H1 (cell line): ENCODE data around the gene TMEM131L. TPM values are rescaled to one million over a fixed set of nuclear protein-coding genes. Genes with fewer than 3 reads are reported as not detected.

Experiments used
- CTCF ChIA-PET: fragments of 300-600 bp; sonication (Branson Sonifier 250); formaldehyde crosslinking; loops from one replicate; lab custom pipeline; 2021; ENCODE audit not compliant: partially characterized antibody; lab: Charles Lee
- POLR2A ChIA-PET: fragments of 300-600 bp; sonication (Branson Sonifier 250); formaldehyde crosslinking; loops from one replicate; lab custom pipeline; 2021; ENCODE audit warnings: inconsistent platforms; ENCODE audit not compliant: partially characterized antibody; lab: Charles Lee
- DNase-seq, 2 experiments: peaks; one replicate each; pipeline versions ENCODE4 v3.0.0 to v3.0.0-alpha.2; 2010 to 2022; ENCODE audit warnings: low spot score in 2 of 2, low read depth in 1 of 2, mixed read lengths in 1 of 2
- FAIRE-seq: peaks from 2 replicates; lab custom pipeline; 2011; peaks lifted over from hg19 to GRCh38; lab: Jason Lieb, UNC
- H2AFZ ChIP-seq: 2 replicates; pipeline ENCODE4 v1.8.1; 2012; ENCODE audit warnings: low read length, inconsistent platforms
- H2AK5ac ChIP-seq: 2 replicates; pipeline ENCODE4 v1.6.1; 2013; ENCODE audit warnings: low read depth, low read length
- H2BK120ac ChIP-seq: replicated peaks from 2 replicates; pipeline ENCODE3; 2013; ENCODE audit warnings: low read depth, low read length, inconsistent platforms
- H2BK12ac ChIP-seq: 2 replicates; pipeline ENCODE4 v1.6.1; 2013; ENCODE audit warnings: low read depth, low read length
- H2BK15ac ChIP-seq: 2 replicates; pipeline ENCODE4 v1.6.1; 2013; ENCODE audit warnings: low read length
- H2BK20ac ChIP-seq: 2 replicates; pipeline ENCODE4 v1.6.1; 2013; ENCODE audit warnings: low read length
- H2BK5ac ChIP-seq: 2 replicates; pipeline ENCODE4 v1.6.1; 2013; ENCODE audit warnings: low read depth, low read length
- H3K14ac ChIP-seq: 2 replicates; pipeline ENCODE4 v1.6.1; 2013; ENCODE audit warnings: inconsistent platforms; ENCODE audit not compliant: insufficient read length
- H3K18ac ChIP-seq: 2 replicates; pipeline ENCODE4 v1.6.1; 2013; ENCODE audit warnings: low read length; ENCODE audit errors: extremely low read depth
- H3K23ac ChIP-seq: 2 replicates; pipeline ENCODE4 v1.6.1; 2013; ENCODE audit warnings: inconsistent platforms; ENCODE audit not compliant: insufficient read length
- H3K23me2 ChIP-seq: 2 replicates; pipeline ENCODE4 v1.6.1; 2013; ENCODE audit warnings: low read depth, low read length
- H3K27ac ChIP-seq: 2 replicates; pipeline ENCODE4 v1.6.1; 2011; ENCODE audit warnings: low read depth, low read length, inconsistent platforms
- H3K27me3 ChIP-seq, 4 experiments: replicated peaks in 1 of 4; 1 replicate in 1 of 4; 2 replicates in 3 of 4; pipeline versions ENCODE4 v1.6.1 to v1.8.1; 2011 to 2013; ENCODE audit warnings: low read length in 3 of 4, mild to moderate bottlenecking in 3 of 4, inconsistent platforms in 2 of 4, mixed read lengths in 2 of 4, moderate library complexity in 1 of 4; ENCODE audit not compliant: control insufficient read depth in 3 of 4, insufficient read depth in 3 of 4; ENCODE audit errors: extremely low read depth in 1 of 4
- H3K36me3 ChIP-seq, 4 experiments: 2 replicates each; pipeline versions ENCODE4 v1.6.1 to v1.8.1; 2011 to 2013; ENCODE audit warnings: mild to moderate bottlenecking in 4 of 4, low read length in 3 of 4, moderate library complexity in 2 of 4, control low read depth in 1 of 4, inconsistent platforms in 1 of 4; ENCODE audit not compliant: insufficient read depth in 4 of 4, control insufficient read depth in 2 of 4
- H3K4ac ChIP-seq: replicated peaks from 2 replicates; pipeline ENCODE3; 2013; ENCODE audit warnings: low read length, low read depth, mixed read lengths, inconsistent platforms; ENCODE audit not compliant: insufficient read length
- H3K4me1 ChIP-seq, 4 experiments: replicated peaks in 1 of 4; 1 replicate in 1 of 4; 2 replicates in 3 of 4; pipeline versions ENCODE4 v1.6.1 to v1.8.1; 2011 to 2013; ENCODE audit warnings: low read length in 3 of 4, inconsistent platforms in 2 of 4, mixed read lengths in 1 of 4; ENCODE audit not compliant: insufficient read depth in 4 of 4, control insufficient read depth in 3 of 4
- H3K4me2 ChIP-seq, 2 experiments: 2 replicates each; pipeline versions ENCODE4 v1.6.1 to v1.8.1; 2011 to 2013; ENCODE audit warnings: low read depth in 2 of 2, low read length in 2 of 2, control low read depth in 1 of 2, inconsistent platforms in 1 of 2, mild to moderate bottlenecking in 1 of 2; ENCODE audit not compliant: insufficient read depth in 1 of 2
- H3K4me3 ChIP-seq, 4 experiments: fragments of 200-600, 300-600 bp in 1 of 4; sonication (generic), shearing (Covaris generic), sonication (Bioruptor Twin) in 1 of 4; 2 replicates each; pipeline versions ENCODE4 v1.5.1 to v1.8.1; 2011 to 2016; ENCODE audit warnings: low read length in 4 of 4, low read depth in 3 of 4, control low read depth in 2 of 4, inconsistent platforms in 2 of 4, mild to moderate bottlenecking in 2 of 4, mixed read lengths in 1 of 4, moderate library complexity in 1 of 4; ENCODE audit not compliant: insufficient read depth in 2 of 4; ENCODE audit errors: extremely low read depth in 1 of 4
- H3K56ac ChIP-seq: replicated peaks from 2 replicates; pipeline ENCODE3; 2013; ENCODE audit warnings: low read depth, mild to moderate bottlenecking, mixed read lengths, low read length, inconsistent platforms; ENCODE audit not compliant: insufficient read length
- H3K79me1 ChIP-seq: 2 replicates; pipeline ENCODE4 v1.6.1; 2013; ENCODE audit warnings: low read depth, low read length, control low read depth
- H3K79me2 ChIP-seq, 2 experiments: 2 replicates each; pipeline versions ENCODE4 v1.6.1 to v1.8.1; 2012 to 2013; ENCODE audit warnings: low read length in 2 of 2, mild to moderate bottlenecking in 2 of 2, inconsistent platforms in 1 of 2; ENCODE audit not compliant: insufficient read depth in 2 of 2, control insufficient read depth in 1 of 2
- H3K9ac ChIP-seq, 4 experiments: replicated peaks in 1 of 4; 1 replicate in 1 of 4; 2 replicates in 3 of 4; pipeline versions ENCODE4 v1.6.1 to v1.8.1; 2011 to 2013; ENCODE audit warnings: low read depth in 3 of 4, low read length in 3 of 4, control low read depth in 2 of 4, mild to moderate bottlenecking in 2 of 4, moderate library complexity in 2 of 4, inconsistent platforms in 1 of 4; ENCODE audit errors: extremely low read depth in 1 of 4
- H3K9me3 ChIP-seq, 2 experiments: 2 replicates each; pipeline versions ENCODE4 v1.6.1 to v1.8.1; 2012 to 2013; ENCODE audit warnings: mild to moderate bottlenecking in 2 of 2, moderate library complexity in 2 of 2, control low read depth in 1 of 2, inconsistent platforms in 1 of 2, low read depth in 1 of 2, low read length in 1 of 2, mixed read lengths in 1 of 2; ENCODE audit not compliant: insufficient read depth in 2 of 2
- H4K20me1 ChIP-seq, 2 experiments: replicated peaks in 1 of 2; 2 replicates each; pipeline versions ENCODE3 to v1.8.1; 2011 to 2013; ENCODE audit warnings: inconsistent platforms in 2 of 2, low read length in 2 of 2, mild to moderate bottlenecking in 1 of 2; ENCODE audit not compliant: insufficient read depth in 2 of 2, control insufficient read depth in 1 of 2
- H4K5ac ChIP-seq: 2 replicates; pipeline ENCODE4 v1.6.1; 2013; ENCODE audit warnings: low read length, low read depth, mixed read lengths, inconsistent platforms; ENCODE audit not compliant: insufficient read length
- H4K8ac ChIP-seq: 2 replicates; pipeline ENCODE4 v1.8.0; 2013; ENCODE audit warnings: mild to moderate bottlenecking, moderate library complexity, low read length, inconsistent platforms; ENCODE audit not compliant: insufficient read depth; ENCODE audit errors: extremely low read depth
- H4K91ac ChIP-seq: replicated peaks from 2 replicates; pipeline ENCODE3; 2013; ENCODE audit warnings: low read length, mixed read lengths, inconsistent platforms; ENCODE audit not compliant: insufficient read length
- BRCA1 ChIP-seq: IDR thresholded peaks from 2 replicates; pipeline ENCODE4 v1.6.1; 2012; ENCODE audit warnings: low read depth, low read length, improper control_type of control experiment
- GTF2F1 ChIP-seq: IDR thresholded peaks from 2 replicates; pipeline ENCODE4 v1.6.1; 2012; ENCODE audit warnings: low read depth, low read length, improper control_type of control experiment, borderline replicate concordance
- JUND ChIP-seq: IDR thresholded peaks from 2 replicates; pipeline ENCODE4 v1.6.1; 2011; ENCODE audit warnings: mild to moderate bottlenecking, improper control_type of control experiment, low read length
- KDM1A ChIP-seq: fragments of 200-600, 300-600 bp; sonication (generic); IDR thresholded peaks from 2 replicates; pipeline ENCODE4 v1.7.1; 2016; ENCODE audit warnings: mild to moderate bottlenecking, low read length, borderline replicate concordance
- KDM5A ChIP-seq: fragments of 200-600 bp; IDR thresholded peaks from 2 replicates; pipeline ENCODE4 v1.7.1; 2012; ENCODE audit warnings: mild to moderate bottlenecking, low read length, inconsistent platforms, mixed read lengths
- MAFK ChIP-seq: IDR thresholded peaks from 2 replicates; pipeline ENCODE4 v1.6.1; 2012; ENCODE audit warnings: low read depth, mild to moderate bottlenecking, improper control_type of control experiment, low read length
- RAD21 ChIP-seq, 2 experiments: IDR thresholded peaks in 1 of 2; conservative IDR thresholded peaks in 1 of 2; 2 replicates each; pipeline ENCODE4 v1.6.1; 2011; ENCODE audit warnings: low read depth in 2 of 2, low read length in 2 of 2, improper control_type of control experiment in 1 of 2, inconsistent platforms in 1 of 2, mild to moderate bottlenecking in 1 of 2, moderate library complexity in 1 of 2
- SIN3A ChIP-seq, 2 experiments: IDR thresholded peaks in 1 of 2; conservative IDR thresholded peaks in 1 of 2; 2 replicates each; pipeline ENCODE4 v1.6.1; 2011 to 2012; ENCODE audit warnings: low read length in 2 of 2, improper control_type of control experiment in 1 of 2, low read depth in 1 of 2, mild to moderate bottlenecking in 1 of 2
- TAF1 ChIP-seq: IDR thresholded peaks from 2 replicates; pipeline ENCODE4 v1.6.1; 2011; ENCODE audit warnings: mild to moderate bottlenecking, low read depth, low read length
- WGBS, 2 experiments: shearing (Covaris generic) in 1 of 2; methylation state at CpG; one replicate each; pipeline versions ENCODE4 v1.1.6 to v1.1.7; 2013 to 2015; ENCODE audit warnings: low lambda C conversion rate in 2 of 2, mixed read lengths in 2 of 2, inconsistent platforms in 1 of 2, low coverage in 1 of 2, missing lambda C conversion rate in 1 of 2; ENCODE audit not compliant: insufficient replicate concordance in 2 of 2, insufficient coverage in 1 of 2, insufficient read length in 1 of 2; ENCODE audit errors: extremely low coverage in 1 of 2, missing lambda C conversion rate in 1 of 2; 5-methylcytosine and 5-hydroxymethylcytosine counted together
- polyA plus RNA-seq, 7 experiments: library from polyadenylated mRNA; depleted of rRNA in 3 of 7; stranded (reverse) in 5 of 7; unstranded in 2 of 7; fragments of >200 nt in 5 of 7; fragments of 200-250 nt in 2 of 7; gene quantifications; 1 replicate in 5 of 7; 2 replicates in 1 of 7; 4 replicates in 1 of 7; pipeline versions ENCODE4 v1.2.1 to v1.2.3, GENCODE V29; 2011 to 2013; ENCODE audit warnings: missing spikeins in 2 of 7, mixed read lengths in 2 of 7
- total RNA-seq: library from RNA; stranded (reverse); fragmentation: NEBNext Ultra II Directional; extraction: Animal tissue kit (Norgen Biotek cat#: 25700); gene quantifications from 2 replicates; pipeline ENCODE4 v1.2.1, GENCODE V29; 2021
- TF ChIP-seq, protein P1 (sequence below): IDR thresholded peaks from 2 replicates; pipeline ENCODE4 v1.6.1; 2011; ENCODE audit warnings: low read depth, mild to moderate bottlenecking, low read length; ENCODE audit not compliant: insufficient read depth
- TF ChIP-seq, protein P2 (sequence below): IDR thresholded peaks from 2 replicates; pipeline ENCODE4 v1.6.1; 2011; ENCODE audit warnings: low read length, improper control_type of control experiment

The TMEM131L gene
- total and polyA plus RNA-seq, 2 of the 8 experiments (the other 6 are each of a cell fraction or from before 2014, with no cell fraction given) = 14.3 to 26.1 TPM

DNA sequence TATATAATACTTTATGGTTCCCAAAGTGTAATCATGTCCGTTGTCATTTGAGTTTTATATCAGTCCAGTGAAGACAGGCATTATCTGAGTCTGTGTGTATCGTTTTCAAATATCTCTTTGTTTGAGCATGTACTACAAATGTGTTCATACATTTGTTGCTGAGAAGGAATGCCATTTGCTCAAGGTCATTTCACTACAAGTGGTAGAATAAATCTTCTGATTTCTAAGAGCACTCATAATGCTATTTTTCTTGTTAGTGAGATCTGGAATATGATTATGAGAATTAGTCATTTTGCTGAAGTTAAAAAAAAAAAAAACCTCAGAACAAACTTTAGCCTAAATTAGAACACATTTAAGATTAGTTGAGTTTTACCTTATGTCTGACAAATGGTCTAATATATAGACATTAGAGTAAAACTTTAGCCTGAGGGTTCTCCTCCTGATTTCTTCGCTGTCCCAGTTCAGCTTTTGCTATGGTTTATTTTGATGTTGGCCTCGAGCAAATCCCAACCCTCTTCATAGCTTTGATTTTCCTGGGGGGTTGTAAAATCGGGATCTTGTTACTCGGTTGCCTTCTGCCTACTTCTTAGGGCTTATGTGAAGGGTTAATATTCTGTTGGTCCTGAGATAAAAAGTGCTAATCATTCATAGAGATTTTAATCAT lies 87.1 kb downstream of the TMEM131L start:
- Histone ChIP-seq H3K4me3 (no peak overlapping the region), H4K20me1 (no peaks in the 10 kb centered on the region), H3K56ac (no peak overlapping the region), H3K23me2 (no peaks in the 10 kb centered on the region), H3K27me3 (no peaks in the 10 kb centered on the region), H3K14ac (no peak overlapping the region), H2AFZ (no peak overlapping the region), H3K18ac (no peak overlapping the region), H3K23ac (no peak overlapping the region), H3K27ac (no peak overlapping the region), H2BK120ac (no peak overlapping the region), H3K9me3 (no peaks in the 10 kb centered on the region), H3K79me1 (no peaks in the 10 kb centered on the region), H3K4me1 (no peaks in the 10 kb centered on the region), H4K91ac (no peak overlapping the region), H4K5ac (no peak overlapping the region), H2BK5ac (no peak overlapping the region), H3K4me2 (no peak overlapping the region), H3K4ac (no peak overlapping the region), H2BK20ac (no peak overlapping the region), H3K36me3 (peaks cover 0 to 4% (median 2%) of the 10 kb centered on the region in 4 experiments; a peak in 2 of 8 replicates), H2AK5ac (no peak overlapping the region), H2BK15ac (no peak overlapping the region), H4K8ac (no peak overlapping the region), H3K79me2 (no peaks in the 10 kb centered on the region; a peak in 1 of 4 replicates), H3K9ac (no peak overlapping the region), H2BK12ac (no peak overlapping the region)
- no peak for FAIRE-seq
- POLR2A ChIA-PET = no interaction called here
- 79% methylated on average over 6 of the region's 6 CpGs; no CpG with 5 or more reads in 1 of the 2 experiments for WGBS, 2 experiments
- DNase-seq = no peak
- CTCF ChIA-PET = interaction anchor here (1.5 to 2.9 kb wide), 2 partner anchors 11 to 12 kb away, joined by 4 to 19 read pairs; no protein-coding TSS in a partner anchor
- TF ChIP-seq KDM5A (no peak), KDM1A (no peak), RAD21 (IDR thresholded peaks at IDR 0.05 in 1 of 2, conservative IDR thresholded peaks at IDR 0.05 in 1 of 2; ENCODE audit: low read depth in 2 of 2, low read length in 2 of 2) (no peak), BRCA1 (no peak), SIN3A (conservative IDR thresholded peaks at IDR 0.05 in 1 of 2, IDR thresholded peaks at IDR 0.05 in 1 of 2; ENCODE audit: low read depth in 1 of 2, low read length in 2 of 2) (no peak), MAFK (no peak), GTF2F1 (no peak), TAF1 (no peak), JUND (no peak)
- TF ChIP-seq, protein P1, sequence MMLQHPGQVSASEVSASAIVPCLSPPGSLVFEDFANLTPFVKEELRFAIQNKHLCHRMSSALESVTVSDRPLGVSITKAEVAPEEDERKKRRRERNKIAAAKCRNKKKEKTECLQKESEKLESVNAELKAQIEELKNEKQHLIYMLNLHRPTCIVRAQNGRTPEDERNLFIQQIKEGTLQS = no peak
- TF ChIP-seq, protein P2, sequence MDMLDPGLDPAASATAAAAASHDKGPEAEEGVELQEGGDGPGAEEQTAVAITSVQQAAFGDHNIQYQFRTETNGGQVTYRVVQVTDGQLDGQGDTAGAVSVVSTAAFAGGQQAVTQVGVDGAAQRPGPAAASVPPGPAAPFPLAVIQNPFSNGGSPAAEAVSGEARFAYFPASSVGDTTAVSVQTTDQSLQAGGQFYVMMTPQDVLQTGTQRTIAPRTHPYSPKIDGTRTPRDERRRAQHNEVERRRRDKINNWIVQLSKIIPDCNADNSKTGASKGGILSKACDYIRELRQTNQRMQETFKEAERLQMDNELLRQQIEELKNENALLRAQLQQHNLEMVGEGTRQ = no peak
